Measurements from ENCODE around the gene ACTR3.
A peak's percentile ranks its signal among the peaks of the same experiment; 100 is the strongest.
"Not testable (repeated sequence)": the region's sequence is repeated elsewhere in the genome, so short reads cannot be mapped to it uniquely, and the experiment has no call there.

The ACTR3 gene
- 234 to 330 (median 261) reads per million in 4 donors for total RNA-seq

DNA sequence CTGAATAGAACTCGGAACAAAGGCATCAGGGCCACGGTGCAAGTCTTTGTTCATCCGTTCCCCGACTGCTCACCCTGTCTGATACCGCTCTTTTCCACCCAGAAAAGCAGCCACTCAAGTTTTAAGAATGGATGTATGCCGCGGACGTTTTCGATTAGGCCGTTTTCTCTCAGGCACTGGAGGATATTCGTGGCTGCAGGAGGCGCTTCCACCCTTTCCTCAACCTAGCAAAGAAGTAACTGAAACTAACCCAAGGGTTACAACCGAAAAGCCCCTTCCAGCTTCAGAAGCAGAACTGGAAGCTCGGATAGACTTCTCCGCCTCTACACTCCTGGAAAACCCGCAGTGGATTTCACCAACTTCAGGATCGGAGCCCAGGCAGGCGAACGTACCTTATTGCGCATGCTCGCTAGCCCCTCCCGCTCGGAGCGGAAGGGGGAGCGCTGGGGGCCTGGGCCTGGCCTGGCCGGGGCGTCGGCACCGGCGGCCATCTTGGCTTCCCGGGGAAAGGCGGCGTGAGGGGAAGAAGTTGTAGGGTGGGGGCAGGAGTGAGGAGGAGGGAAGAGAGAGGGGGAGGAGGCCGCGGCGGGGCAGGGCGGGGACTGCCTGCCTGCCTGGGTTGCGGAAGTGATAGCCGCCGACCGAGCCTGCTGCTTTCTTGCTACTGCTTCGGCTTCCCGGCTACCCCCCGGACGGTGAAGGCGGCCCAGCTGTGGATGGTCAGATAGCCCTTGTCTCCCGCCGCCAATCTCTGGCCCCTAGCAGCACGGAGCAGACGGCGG lies at the start of gene ACTR3:
Gene ACTR3 (plus strand): TSS at position 619 of the 782 bp plus-strand sequence. CDS start 191 bp downstream, outside the sequence.
- peak; percentile 96 to 99 (median 97) for DNase-seq

DNA sequence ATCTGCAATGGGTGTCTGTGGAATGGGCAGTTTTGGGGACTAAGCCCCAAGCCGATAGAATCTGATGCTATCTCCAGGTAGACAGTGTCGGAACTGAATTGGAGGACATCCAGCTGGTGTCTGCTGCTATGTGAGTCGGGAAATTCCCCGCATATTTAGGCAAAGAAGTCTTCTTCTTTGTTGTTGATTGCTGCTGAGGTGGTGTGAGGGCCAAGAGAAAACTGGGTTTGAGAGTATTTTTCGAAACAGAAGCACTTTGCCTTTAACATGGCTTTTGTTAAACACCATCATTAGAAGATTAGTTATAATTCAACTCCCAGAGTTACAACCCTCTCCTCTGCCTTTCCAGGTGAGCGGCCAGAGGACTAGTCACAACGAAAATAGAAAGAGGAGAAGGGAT lies 49.4 kb upstream of the ACTR3 start:
- DNase-seq, result no peak

DNA sequence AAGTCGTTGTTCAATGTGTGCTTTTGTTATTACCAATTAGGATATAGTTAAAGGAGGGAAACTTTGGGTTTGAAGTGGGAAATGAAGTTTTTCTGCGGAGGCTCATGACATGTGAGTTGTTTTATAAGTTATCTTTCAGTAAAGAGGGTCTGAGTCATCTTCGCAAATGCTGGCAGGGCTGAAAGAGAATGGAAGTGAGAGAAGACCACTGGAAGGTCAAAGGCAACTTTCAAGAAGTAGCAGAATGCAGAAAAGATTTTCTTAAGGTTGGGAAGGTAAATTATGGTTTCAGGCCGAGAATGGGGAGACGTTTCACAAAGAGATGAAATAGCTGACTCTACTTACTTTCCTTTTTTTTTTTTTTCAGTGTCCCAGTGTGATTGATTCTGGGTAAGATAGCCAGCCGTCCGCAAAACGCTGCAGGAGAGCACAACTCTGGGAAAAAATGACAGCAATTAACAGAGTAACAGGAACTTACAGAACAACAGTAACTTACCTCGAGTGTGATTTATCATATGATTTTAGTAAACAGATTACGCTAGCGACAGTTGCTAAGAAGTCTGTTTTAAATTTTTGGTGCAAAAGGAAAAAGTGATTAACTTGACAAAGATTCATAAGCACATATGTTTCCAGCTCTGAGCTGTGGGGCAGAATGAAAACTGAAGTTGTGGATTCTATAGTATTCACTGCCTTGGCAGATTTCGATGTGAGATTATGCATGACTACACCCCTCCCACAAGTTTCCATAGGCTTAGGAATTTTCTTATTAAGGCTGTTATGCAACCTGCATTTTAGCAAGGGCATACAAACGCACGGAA lies 46.8 kb upstream of the ACTR3 start:
- no peak for DNase-seq

DNA sequence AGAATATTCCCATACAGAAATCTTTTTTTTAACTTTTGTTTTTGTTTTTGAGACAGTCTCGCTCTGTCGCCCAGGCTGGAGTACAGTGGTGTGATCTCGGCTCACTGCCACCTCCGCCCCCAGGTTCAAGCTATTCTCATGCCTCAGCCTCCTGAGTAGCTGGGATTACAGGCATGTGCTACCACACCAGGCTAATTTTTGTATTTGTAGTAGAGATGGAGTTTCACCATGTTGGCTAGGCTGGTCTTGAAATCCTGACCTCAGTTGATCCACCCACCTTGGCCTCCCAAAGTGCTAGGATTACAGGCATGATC lies 46.2 kb upstream of the ACTR3 start:
- not testable (repeated sequence) for DNase-seq

DNA sequence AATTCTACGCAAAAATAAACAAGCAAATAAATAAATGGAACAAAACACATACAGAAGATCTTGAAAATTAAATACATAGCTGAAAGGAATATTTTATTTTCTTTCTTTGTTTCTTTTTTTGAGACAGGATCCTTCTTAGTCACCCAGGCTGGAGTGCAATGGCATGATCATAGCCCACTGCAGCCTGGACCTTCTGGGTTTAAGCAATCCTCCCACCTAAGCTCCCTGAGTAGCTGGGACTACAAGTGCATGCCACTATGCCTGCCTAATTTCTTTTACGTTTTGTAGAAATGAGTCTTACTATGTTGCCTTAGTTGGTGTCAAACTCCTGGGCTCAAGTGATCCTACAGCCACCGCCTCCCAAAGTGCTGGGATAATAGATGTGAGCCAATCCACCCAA lies 44.6 kb upstream of the ACTR3 start:
- no peak for DNase-seq

DNA sequence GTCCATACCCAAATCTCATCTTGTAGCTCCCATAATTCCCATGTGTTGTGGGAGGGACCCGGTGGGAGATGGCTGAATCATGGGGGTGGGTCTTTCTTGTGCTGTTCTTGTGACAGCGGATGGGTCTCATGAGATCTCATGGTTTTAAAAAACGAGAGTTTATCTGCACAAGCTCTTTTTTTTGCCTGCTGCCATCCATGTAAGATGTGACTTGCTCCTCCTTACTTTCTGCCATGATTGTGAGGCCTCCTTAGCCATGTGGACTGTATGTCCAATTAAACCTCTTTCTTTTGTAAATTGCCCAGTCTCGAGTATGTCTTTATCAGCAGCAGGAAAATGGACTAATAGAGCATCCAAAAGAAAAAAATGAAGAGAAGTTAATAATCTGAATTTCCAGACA lies 44.1 kb upstream of the ACTR3 start:
- DNase-seq, result not testable (repeated sequence)

DNA sequence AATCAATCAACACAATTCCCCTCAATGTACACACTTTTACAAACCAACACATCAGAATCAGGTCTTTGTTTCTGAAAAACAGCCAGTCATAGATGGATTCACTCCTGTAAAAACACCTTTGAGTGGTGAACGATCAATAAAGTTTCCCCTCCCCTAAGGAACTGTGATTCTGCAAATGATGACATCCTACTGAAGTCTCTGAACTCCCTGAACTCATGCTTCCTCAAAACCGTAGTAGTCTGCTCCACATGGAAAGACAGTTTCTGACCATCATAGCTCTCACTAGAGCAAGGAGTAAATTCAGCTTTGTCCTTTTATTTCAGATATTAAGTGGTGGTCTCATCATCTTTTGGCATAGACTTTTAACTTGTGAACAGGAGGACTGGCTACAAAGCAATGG lies 43.5 kb upstream of the ACTR3 start:
- DNase-seq, result no peak

DNA sequence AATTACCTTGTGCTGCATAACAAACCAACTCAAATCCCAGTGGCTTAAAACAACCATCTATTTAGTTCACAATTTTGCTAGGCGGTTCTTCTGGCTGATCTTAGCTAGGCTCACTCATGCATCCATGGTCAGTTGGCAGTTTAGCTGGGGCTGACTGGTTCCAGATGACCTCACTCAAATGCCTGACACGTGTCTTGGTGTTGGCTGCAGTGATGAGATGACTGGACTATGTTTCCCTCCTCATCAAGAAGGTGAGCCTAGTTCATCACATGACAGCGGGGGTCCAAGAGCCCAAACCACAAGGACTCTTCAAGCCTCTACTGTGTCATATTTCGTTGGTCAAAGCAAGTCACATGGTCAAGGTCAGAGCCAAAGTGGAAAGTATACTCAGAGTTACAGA lies 42.7 kb upstream of the ACTR3 start:
- no peak for DNase-seq

DNA sequence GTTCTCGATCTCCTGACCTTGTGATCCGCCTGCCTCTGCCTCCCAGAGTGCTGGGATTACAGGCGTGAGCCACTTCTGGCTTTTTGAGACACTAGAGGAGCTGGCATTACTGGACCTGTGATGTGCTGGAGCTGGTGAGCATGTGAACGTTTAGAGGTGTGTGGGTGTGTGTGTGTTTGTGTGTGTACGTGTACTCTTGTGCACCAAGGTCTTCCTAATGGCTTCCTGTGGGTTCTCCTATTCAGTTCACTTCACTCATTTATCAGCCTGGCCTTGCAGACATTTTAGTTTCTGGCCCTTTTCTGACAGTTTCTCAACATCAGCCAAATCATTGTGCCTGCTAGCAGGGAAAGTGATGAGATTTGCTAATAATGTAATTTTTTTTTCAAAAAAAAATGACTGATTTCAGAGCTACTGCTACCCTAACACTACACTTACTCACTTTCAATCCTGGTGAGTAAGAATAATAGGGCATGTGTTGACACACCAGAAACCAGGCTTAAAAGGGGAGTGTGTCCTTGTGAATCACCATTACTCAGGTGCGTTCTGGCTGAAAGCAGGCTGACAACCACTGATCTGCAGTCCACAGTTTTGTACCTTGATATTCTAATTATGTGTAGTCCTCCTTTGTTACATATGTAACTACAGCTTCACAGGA lies 41.0 kb upstream of the ACTR3 start:
- peak in 1 of 5 donors; percentile 22 for DNase-seq

DNA sequence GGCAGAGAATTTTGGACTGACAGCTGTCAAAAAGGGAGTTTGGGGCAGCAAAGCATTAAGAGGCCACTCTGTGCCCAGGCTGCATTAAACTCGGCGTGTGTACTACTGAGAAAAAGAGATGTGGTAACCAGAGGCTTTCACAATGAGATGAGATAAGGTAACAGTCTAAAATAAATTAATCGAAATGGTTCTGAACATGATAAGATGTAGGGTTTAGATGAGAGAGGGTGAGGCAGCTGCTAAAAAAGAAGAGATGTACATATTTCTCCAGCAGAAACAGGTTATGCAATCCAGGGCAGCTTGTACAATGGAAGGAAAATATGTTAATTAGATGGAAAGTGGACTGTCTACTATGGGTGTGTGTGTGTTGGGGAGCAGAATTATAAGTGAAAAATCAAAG lies 39.2 kb upstream of the ACTR3 start:
- DNase-seq, result no peak

DNA sequence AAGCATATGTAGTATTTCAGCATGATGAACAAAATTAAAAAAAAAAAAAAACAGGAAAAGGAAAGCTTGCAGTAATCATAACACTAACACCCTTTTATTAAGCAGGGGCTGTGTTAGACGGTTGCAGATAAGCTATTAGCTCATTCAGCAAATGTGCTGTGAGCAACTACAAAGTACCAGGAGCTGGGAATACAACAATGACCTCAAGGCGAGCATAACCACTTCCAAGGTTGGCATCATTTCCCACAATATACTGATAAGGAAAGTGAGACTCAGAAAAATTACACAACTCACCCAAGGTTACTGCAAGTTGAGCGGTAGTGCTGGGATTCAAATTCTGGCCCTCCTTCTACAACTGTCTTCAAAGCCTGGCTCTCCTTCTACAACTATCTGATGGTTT lies 38.2 kb upstream of the ACTR3 start:
- DNase-seq, result no peak

DNA sequence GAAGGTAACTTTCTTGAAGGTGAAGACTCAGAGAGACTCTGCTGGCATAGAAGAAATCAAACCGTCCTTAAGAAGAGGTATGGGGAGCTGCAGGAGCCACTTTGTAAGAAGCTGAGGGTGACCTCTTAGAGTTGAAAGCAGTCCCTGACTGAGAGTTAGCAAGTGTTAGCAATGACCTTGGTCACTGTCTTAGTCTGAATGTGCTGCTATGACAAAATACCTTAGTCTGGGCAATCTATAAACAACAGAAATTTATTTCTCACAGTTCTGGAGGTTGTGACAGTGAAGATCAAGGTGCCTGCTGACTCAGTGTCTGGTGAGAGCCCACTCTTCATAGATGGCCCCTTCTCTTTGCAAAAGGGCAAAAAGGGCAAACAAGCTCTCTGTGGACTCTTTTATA lies 35.7 kb upstream of the ACTR3 start:
- DNase-seq, result no peak

DNA sequence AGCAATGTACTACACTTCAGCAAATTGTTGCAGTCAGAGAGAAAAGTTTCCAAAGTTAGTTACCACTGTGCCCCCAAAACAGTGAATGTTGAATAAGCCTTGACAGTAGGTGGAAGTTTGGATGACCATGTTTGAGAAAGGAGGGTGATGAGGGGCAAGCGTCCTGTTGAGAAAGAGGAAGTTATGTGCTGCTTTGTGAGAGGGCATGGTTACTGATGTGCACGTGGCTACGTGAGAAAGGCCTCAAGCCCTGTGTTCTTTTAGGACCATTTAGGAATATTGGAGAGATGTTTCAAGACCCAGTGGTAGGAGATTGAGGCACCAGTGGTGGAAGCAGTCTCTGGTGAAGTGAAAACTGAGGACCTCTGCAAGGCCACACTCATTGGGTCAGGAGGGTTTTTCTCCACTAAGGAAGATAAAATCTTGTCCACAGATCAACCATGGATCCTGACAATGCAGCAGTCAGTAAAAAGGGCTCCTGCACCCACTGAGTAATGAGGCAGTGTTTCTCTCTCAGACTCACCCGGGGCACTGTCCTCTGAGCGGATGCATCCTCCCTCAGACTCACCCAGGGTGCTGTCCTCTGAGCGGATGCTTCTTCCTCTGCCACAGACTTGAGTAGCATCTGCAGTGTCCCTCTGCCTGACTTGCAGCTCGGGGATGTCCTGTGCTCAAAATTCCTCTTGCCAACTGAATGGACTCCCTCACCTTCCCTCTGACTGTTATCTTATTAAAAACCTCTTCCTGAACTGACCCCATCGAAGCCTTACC lies 34.7 kb upstream of the ACTR3 start:
- no peak for DNase-seq

DNA sequence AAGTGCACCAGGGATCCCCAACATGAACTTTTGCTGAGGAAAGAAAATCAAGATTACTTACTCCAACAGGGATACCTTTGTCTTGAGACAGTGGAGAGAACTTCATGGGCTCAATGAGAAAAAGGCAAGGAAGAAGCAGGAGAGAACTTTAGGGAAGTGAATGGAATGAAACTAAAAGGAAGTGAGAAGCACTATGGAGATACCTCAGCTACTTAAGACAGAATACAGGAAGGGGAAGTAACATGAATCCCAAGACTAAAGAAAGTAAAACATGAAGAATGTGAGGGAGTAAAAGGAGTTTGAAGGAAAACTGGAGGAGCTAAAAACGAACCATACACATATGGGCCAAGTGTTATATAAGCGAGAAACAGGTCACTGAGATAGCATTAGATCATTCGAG lies 32.4 kb upstream of the ACTR3 start:
- no peak for DNase-seq

DNA sequence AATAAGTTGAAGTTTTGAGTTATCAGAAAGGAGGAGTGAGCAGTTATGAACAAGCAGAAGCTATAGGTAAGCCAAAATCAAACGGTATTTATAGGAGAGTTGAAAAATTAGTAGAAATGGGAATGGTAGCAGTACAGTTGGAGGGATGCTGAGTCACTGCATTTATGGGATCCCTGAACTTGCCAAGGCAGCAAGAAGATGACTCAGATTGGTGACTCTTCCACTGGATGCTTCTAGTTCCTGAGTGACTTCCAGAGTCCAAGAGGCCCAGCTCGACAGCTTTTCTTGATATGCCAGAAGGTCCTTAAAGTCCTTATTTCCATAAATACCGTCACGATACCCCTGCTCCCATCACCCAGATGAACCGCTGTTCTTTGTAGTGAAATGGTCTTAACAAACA lies 31.1 kb upstream of the ACTR3 start:
- no peak for DNase-seq

DNA sequence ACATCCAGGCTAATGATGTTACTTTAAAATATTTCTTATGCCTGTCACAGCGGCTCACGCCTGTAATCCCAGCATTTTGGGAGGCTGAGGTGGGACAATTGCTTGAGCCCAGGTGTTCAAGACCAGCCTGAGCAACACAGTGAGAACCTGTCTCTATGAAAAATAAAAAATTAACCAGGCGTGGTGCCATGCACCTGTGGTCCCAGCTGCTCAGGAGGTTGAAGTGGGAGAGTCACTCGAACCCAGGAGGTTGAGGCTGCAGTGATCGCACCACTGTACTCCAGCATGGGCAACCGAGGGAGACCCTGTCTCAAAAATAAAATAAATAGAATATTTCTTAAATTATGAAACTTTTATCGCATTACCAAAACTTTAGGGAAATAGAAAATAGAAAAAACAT lies 28.1 kb upstream of the ACTR3 start:
- no peak for DNase-seq

DNA sequence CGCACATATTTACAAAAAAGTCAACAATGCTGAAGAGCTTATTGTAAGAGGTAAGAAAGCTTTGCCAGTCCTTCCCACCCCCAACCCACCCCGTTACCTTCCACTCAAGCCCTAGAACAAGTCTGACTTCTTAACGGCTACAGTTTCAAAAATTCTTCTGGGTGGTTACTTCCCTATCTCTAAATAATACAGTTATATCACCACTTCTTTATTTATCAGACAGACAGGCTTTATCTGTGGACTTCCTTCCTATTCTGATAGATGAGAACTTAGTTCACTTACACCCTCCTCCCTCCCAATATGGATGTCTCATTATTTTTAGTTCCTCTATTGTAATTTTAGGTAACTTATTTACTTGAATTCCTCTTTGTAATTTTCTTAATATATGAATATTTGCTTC lies 26.7 kb upstream of the ACTR3 start:
- no peak for DNase-seq

DNA sequence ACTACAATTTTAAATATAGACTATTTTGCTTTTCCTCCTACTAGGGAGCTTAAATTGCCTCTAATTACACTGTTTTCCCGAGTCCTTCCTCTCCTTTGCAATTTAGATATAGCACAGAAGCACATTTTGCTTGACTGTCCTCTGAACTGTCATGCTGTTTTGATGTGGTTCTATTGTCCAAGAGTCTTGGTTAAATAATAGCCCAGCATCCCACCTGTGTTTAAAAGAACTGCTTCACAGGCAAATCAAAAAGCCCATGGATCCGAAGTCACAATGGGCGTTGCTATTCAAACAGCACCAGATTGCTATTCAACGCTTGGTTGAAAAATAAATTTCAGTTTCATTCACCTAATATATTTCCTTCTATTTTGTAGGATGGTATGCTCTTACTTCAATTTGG lies 22.3 kb upstream of the ACTR3 start:
- no peak for DNase-seq

DNA sequence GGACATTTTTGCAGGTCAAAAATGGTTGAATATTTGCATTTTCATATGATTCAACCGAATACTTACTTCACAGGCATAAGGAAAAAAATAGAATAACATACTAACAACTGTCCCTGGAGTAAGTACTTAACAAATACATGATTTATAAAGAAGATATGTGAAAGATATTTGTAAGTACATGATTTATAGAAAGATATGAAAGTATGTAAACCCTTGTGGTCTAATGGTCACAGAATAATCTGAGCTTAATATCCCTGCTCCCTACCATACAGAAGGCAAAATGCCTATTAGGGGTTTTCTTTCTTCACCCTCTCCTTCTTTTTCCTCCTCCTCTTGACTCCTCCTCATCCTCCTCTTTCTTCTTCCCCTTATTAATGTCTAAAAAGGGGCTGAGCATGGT lies 20.6 kb upstream of the ACTR3 start:
- DNase-seq, result no peak

DNA sequence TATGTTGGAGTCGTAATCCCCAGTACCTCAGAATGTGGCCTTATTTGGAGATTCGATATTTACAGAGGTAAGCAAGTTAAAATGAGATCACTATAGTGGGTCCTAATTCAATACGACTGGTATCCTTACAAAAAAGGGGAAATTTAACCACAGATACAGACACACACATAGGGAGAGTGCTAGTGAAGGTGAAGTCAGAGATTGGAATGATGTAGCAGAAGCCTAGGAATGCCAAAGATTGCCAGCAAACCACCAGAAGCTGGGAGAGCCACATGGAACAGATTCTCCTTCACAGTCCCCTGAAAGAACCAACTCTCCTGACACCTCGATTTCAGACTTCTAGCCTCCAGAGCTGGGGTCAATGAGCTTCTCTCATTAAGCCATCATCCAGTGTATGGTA lies 17.7 kb upstream of the ACTR3 start:
- DNase-seq, result no peak

DNA sequence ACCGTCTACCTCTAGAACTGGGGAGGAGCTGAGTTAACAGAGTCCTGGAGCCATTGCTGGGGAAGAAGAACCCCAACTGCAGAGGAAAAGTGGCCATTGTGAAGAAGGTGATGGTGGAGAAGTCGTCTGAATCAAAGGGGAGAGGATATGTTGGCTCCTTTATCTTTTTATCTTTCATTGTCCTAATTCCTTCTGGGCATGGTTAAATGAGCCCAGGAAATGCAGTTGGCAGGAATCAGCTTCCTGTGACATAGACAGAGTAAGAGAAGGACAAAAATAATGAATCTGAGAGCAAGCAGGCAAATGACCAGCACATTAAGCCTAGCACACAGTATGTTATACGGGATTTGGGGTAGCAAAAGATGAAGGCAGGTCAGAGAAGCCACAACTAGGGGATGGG lies 16.0 kb upstream of the ACTR3 start:
- no peak for DNase-seq

DNA sequence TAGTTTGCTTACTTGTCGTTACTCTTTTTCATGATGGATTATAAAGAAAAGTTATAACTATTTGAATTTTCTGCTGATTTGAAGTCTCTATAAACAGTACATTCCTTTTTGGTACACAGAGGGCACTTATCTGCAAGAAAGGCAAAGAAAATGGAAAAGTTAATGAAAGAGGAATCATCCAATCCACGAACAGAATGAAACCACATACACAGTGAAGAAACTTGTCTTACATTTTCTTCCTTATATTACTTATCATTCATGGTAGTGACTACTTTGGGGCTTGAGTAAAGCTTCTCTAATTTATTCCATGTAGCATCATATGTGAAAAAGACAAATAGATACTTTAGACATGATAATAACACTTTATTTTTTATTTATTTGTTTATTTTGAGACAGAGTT lies 14.8 kb upstream of the ACTR3 start:
- no peak for DNase-seq

Measured in T-helper 1 cell (primary cell).